ENCODE data around the gene SH3TC1. TPM values are rescaled to one million over a fixed set of nuclear protein-coding genes. Genes with fewer than 3 reads are reported as not detected.
A peak's percentile ranks its signal among the peaks of the same experiment; 100 is the strongest.

Gene SH3TC1
- total RNA-seq, 1 donor from 2014 or later: 1.2 TPM

- no peak overlapping the region for H3K4me2 ChIP-seq (ENCODE audit: low read length)
Measured at GRCh38 chr4:8200302-8200975, 1.3 kb downstream of the SH3TC1 start.

GRCh38 chr4:8201321-8201781 lies 2.3 kb downstream of the SH3TC1 start:
- peaks cover 29% of the 10 kb centered on the region for H3K4me1 ChIP-seq (ENCODE audit: insufficient read depth, low read length)

More at GRCh38 chr4:8200302-8200975, 1.3 kb downstream of the SH3TC1 start:
- Histone ChIP-seq H3K9me3 (ENCODE audit: insufficient read depth, low read depth, low read length) (no peaks in the 10 kb centered on the region), H3K79me2 (ENCODE audit: insufficient read depth, low read length) (no peaks in the 10 kb centered on the region), H3K9ac (ENCODE audit: low read length) (no peak overlapping the region), H3K4me1 (ENCODE audit: insufficient read depth, low read length) (peaks cover 26% of the 10 kb centered on the region), H3K27ac (ENCODE audit: low read depth, low read length) (no peak overlapping the region), H4K20me1 (ENCODE audit: insufficient read depth, low read length) (no peaks in the 10 kb centered on the region), H3K27me3 (ENCODE audit: insufficient read depth, low read length) (peaks cover 3% of the 10 kb centered on the region), H3K36me3 (ENCODE audit: insufficient read depth, low read length) (no peaks in the 10 kb centered on the region), H3K4me3 (ENCODE audit: insufficient read depth, low read depth, low read length) (no peak overlapping the region), H2AFZ (ENCODE audit: low read depth, low read length) (no peak overlapping the region)
- H3K27me3 Mint-ChIP-seq (ENCODE audit: low read depth, unreplicated experiment): peaks cover 37% of the 10 kb centered on the region
- peaks cover 10% of the 10 kb centered on the region for H3K4me1 Mint-ChIP-seq (ENCODE audit: low read depth, unreplicated experiment)
- no peaks in the 10 kb centered on the region for H3K9me3 Mint-ChIP-seq (ENCODE audit: unreplicated experiment)
- DNase-seq (ENCODE audit: low read depth) (no peak), FAIRE-seq (no peak)
- H3K4me3 Mint-ChIP-seq (ENCODE audit: unreplicated experiment): no peak overlapping the region
- H3K36me3 Mint-ChIP-seq (ENCODE audit: low read depth, unreplicated experiment): peaks cover 2% of the 10 kb centered on the region
- no peak for TF ChIP-seq EZH2 (IDR thresholded peaks at IDR 0.05; ENCODE audit: insufficient read depth, low read length)
- no peak for TF ChIP-seq CTCF (IDR thresholded peaks at IDR 0.05; ENCODE audit: insufficient read depth, low read depth, low read length)
- no peak overlapping the region for H3K27ac Mint-ChIP-seq (ENCODE audit: unreplicated experiment)

More at GRCh38 chr4:8201321-8201781, 2.3 kb downstream of the SH3TC1 start:
- peaks cover 10% of the 10 kb centered on the region for H3K4me1 Mint-ChIP-seq (ENCODE audit: low read depth, unreplicated experiment)
- H3K4me3 ChIP-seq (ENCODE audit: insufficient read depth, low read depth, low read length): no peak overlapping the region
- H3K9me3 ChIP-seq (ENCODE audit: insufficient read depth, low read depth, low read length): no peaks in the 10 kb centered on the region
- peak overlapping the region; percentile 50 for H3K4me3 Mint-ChIP-seq (ENCODE audit: unreplicated experiment)
- H3K79me2 ChIP-seq (ENCODE audit: insufficient read depth, low read length): no peaks in the 10 kb centered on the region
- H3K27me3 ChIP-seq (ENCODE audit: insufficient read depth, low read length): no peaks in the 10 kb centered on the region
- DNase-seq (ENCODE audit: low read depth): no peak
- H4K20me1 ChIP-seq (ENCODE audit: insufficient read depth, low read length): no peaks in the 10 kb centered on the region
- H3K9ac ChIP-seq (ENCODE audit: low read length): no peak overlapping the region
- H3K27ac ChIP-seq (ENCODE audit: low read depth, low read length): no peak overlapping the region
- H3K9me3 Mint-ChIP-seq (ENCODE audit: unreplicated experiment): no peaks in the 10 kb centered on the region
- no peak overlapping the region for H3K27ac Mint-ChIP-seq (ENCODE audit: unreplicated experiment)
- no peak overlapping the region for H2AFZ ChIP-seq (ENCODE audit: low read depth, low read length)
- no peaks in the 10 kb centered on the region for H3K36me3 Mint-ChIP-seq (ENCODE audit: low read depth, unreplicated experiment)
- TF ChIP-seq CTCF (IDR thresholded peaks at IDR 0.05; ENCODE audit: insufficient read depth, low read depth, low read length) (no peak), EZH2 (IDR thresholded peaks at IDR 0.05; ENCODE audit: insufficient read depth, low read length) (no peak)
- FAIRE-seq: no peak
- H3K36me3 ChIP-seq (ENCODE audit: insufficient read depth, low read length): no peaks in the 10 kb centered on the region
- H3K27me3 Mint-ChIP-seq (ENCODE audit: low read depth, unreplicated experiment): peaks cover 33% of the 10 kb centered on the region
- H3K4me2 ChIP-seq (ENCODE audit: low read length): no peak overlapping the region
